IPS-NIHi7 (cell line): ENCODE data around the gene NEK7.
"Not testable (repeated sequence)": the region's sequence is repeated elsewhere in the genome, so short reads cannot be mapped to it uniquely, and the experiment has no call there.

ENCODE experiments used
- DNase-seq: peaks from one replicate; pipeline ENCODE4 v3.0.0; 2012; ENCODE audit warnings: mixed read lengths; ENCODE audit errors: extremely low spot score

Gene NEK7

DNA sequence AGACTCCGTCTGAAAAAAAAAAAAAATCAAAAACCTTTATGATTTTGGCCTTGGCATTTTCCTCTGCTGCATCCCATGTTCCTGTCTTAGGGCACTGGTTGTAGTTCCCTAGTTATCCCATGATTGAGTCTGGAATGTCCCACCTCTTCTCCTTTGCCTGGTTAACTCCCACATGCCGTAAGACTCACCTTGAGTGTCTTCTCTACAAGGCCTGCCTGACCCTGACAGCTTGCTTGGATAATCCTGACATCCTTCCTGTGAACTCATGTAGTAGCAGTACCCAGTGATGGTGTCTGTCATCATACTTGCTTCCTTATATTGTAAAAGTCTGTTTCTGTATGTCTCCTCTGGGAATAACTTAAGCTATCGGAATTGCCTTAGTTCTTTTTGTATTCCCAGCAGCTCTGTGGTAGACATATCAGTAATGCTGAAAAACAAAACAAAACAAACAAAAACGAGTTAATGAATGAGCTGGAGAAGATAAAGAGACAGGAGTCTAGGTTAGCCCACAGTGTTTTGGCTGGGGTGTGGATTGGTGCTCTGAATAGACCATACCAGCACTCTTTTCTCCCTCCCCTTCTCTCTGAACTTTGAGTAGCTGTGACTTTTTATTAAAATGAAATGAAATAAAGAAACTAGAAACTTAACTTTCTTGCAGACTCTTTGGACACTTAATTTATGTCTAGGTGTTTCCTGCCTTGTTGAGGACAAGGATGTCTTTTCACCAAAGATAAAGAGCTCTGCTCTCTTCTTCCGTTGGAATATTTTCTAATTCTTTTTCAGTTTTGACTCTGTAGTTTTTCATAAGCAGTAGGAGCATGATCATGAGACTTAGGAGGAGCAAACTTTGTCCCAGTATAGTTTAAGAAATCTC is 15.1 kb downstream of the NEK7 start:
- DNase-seq, result no peak

DNA sequence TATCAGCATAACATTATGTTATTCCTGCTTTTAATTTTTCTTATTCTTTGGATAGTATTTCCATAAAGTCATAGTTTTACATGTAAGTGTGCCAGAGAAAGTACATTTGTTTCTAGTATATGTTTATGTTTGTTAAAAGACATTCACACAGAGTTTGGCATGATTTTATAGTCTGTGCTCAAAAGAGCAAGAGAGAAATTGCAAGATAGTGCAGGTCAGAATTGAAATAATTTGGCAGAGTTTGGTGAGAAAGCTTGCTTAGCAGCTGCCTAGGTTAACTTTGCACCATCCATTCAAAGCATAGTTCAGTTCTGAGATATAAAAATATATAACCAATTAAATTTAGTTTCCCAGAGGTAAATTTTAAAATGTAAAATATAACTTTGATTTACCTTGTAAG is 17.0 kb downstream of the NEK7 start:
- no peak for DNase-seq

DNA sequence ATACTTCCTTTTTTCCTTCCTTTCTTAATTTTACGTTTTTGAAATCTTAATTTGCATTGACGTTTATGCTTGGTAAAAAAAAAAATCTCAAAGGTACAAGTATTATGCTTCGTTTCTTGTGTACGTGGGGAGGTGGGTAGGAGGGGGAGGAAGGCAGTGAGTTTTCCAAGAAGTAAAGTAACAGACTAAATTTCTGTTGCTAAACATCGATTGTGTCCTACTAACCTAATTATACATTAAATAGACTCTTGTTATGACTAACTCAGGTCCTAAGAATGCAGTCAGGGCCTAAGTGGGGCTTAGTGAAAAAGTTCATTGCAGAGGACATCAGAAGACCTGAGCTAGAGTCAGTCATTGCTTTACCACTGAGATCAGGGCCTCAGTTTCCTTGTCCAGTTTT is 17.5 kb downstream of the NEK7 start:
- no peak for DNase-seq

DNA sequence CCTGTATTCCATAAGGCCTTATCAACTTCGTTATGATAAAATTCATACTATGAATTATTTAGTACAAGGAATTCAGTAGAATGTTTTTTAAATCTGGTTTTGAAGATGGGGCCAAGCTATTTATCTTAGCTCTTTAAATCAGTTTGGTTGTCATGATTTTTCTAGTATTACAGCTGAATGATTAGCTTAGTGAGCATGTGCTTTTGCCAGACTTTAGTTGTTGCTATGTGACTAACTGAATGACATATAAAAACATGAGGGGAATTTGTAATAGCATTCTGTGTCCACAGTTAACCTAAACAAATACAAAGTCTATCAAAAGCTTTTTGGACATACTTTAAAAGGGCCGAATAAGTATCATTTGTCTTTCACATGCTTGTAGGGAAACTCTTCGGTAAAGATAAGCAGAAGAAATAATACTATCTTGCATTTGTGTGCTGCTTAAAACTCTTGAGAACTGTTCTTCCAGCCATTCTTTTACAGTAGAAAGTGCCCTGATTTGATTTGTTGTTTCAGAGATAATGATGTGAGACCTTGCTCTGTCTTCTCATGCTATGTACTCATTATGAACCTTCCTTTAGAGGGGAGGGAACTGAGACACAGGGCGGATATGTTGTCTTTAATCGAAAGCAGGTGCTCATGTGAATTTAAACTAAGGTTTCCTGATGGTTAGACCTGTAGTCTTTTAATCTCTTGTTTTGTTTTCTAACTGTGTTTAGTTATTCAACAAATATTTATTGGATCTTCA is 18.8 kb downstream of the NEK7 start:
- DNase-seq, result no peak

DNA sequence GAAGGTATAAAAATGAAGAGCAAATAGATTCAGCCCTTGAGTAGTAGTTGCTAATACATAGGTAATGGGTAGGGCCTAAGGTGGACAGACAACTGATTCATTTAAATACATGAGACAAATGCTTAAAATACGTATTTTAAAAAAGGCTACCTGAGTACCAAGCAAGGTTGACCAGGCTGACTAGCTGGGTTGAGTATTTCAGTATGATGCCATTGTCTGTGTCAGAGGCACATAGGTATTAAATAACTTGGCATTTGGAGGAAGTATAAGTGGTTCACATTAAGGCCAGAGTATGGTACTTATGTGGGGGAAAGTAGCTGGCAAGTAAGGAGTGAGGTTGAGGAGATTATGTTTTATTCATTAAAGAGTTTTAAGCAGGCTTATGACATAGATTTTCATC is 19.4 kb downstream of the NEK7 start:
- DNase-seq, result no peak

DNA sequence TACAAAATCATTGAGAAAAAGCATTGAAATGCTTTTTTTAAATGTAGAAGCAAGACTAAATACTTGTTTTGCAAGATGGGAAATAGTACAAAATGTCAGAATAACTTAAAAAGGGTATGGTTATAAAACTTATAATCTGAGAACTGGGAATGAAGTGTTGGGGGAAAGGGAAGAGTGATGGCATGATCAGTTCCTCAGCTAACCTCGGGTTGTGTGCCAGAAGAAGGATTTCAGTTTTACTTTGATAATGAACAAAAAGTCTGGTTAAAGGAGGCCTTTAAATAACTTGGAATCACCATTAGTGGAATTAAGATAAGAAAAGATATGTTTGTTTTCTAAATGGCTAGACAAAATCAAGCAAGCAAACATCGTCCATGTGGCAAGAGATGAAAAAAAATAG is 20.7 kb downstream of the NEK7 start:
- DNase-seq, result no peak

DNA sequence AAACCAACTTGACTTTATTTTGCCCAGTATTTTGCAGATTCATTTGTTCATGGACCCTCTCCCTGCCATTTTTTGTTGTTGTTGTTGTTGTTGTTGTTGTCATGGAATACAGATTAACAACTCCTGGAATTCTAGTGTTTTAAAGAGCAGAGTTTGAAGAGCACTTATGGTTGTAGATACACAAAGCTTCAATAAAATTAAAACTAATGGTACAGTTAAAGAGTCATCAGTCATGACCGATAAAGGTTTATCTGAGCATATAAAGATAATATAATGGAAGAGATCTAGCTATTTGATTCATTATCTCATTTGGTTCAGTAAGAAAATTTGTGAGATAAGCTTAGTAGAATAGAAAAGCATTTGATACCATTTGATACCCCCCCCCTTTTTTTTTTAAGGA is 21.8 kb downstream of the NEK7 start:
- DNase-seq, result no peak

DNA sequence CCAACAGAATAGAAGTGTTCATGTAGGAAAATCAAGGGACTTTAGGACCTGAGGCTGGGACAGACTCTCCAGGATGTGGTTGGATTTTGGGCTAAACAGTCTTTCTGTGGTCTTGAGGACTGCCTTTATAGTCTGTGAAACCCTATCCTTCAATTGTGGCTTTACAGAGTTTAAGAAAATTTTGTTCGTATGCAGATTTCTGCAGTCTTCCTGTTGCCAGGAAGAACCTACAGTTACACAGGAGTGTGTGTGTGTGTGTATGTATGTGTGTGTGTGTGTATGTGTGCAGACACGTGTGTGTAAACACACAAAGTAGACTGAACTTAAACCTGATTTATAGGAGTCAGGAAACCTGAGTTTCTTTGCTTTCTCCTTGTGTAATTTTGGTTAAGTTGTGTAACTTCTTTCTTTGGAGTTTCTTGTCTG is 22.8 kb downstream of the NEK7 start:
- DNase-seq, result no peak

DNA sequence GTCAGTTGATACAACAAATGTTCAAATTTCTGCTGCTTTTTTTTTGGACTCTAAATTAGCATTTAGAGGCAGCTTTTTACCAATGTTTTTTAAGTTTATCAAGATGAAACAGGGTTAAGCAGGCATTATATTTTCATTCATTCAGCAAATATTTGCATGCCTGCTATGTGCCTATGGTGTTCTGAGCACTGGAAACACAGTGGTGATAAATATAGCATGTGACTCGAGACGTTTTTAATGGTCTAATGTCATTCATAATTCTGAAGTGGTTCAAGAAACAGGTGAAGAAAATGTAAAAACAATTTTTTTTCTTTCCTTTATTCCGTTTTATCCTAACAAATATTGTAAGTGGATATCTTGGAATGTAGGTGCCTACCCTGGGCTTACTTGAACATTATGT is 26.8 kb downstream of the NEK7 start:
- no peak for DNase-seq

DNA sequence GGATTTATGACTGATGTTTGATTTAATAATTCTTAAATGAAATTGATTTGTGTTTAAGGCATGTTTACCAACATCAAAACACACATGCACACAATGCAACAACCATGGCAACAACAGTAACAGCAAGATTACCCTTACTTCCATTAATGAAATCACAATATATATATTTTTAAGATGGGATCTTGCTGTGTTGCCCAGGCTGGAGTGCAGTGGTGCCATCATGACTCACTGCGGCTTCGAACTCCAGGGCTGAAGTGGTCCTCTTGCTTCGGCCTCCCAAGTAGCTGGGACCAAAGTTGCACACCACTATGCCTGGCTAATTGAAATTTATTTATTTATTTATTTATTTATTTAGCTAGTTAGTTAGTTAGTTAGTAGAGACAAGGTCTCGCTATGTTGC is 27.7 kb downstream of the NEK7 start:
- no peak for DNase-seq

DNA sequence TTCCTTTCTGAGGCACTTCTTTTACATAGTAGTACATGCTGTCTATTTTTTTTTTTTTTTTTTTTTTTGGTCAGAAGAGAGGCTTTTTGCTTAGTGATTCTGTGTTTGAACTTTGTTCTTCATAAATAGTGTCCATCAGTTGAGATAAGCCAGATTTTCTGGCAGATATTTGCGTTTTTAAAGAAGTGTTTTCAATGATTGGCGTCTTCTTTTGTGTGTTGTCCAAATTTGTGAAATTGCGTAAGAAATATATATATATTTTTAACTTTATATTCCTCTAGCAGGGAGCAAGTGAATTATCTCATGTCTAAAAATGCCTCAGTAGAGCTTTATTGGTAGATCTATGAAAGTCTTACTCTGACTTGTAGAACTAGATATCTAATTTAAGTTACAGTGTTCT is 28.3 kb downstream of the NEK7 start:
- DNase-seq, result no peak

DNA sequence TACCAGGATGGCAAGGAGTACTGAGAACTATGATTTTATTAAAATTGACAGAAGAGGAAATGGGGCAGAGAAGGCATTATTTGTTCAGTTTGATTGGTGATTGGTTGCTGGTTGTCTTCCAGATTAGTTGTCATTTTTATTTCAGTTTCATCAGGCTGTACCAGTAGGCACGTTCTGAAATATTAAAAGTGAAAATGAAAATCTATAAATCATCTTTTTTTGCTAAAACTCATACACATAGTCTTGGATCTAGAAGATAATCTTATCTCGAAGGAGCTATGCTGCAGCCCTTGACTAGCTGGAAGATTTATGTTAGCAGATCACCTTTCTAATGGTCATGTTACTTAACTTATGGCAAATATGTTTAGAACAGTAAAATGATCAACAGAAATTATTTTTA is 29.0 kb downstream of the NEK7 start:
- DNase-seq, result no peak

DNA sequence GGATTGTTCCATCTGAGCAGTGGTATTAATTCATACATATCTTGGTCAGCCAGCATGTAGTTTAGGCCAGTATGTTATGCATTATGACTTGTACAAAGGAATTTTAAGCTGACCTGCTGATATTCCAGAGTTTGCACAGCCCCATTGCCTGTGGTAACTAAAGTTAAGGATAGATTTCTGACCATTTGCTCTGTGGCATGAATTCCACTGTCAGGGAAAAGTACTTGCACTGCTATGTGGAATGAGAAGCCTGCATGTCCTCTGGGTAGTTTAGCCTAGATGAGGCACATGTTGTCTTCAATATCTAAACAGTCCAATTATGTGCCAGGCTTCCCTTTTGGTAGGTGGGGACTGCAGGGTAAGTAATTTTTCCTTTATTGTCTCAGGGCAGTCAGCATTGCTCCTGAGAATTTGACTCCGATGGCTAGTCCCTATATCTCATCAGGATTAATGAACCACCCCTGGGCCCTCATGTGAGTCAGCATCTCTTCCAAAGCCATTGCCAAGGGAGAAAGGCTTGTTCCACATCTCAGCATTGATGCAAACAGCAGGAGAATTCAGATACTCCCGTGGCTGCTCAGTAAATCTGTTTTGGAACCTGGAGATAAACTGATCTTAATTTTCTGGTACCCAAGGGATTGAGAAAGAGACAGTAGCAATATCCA is 30.2 kb downstream of the NEK7 start:
- no peak for DNase-seq

DNA sequence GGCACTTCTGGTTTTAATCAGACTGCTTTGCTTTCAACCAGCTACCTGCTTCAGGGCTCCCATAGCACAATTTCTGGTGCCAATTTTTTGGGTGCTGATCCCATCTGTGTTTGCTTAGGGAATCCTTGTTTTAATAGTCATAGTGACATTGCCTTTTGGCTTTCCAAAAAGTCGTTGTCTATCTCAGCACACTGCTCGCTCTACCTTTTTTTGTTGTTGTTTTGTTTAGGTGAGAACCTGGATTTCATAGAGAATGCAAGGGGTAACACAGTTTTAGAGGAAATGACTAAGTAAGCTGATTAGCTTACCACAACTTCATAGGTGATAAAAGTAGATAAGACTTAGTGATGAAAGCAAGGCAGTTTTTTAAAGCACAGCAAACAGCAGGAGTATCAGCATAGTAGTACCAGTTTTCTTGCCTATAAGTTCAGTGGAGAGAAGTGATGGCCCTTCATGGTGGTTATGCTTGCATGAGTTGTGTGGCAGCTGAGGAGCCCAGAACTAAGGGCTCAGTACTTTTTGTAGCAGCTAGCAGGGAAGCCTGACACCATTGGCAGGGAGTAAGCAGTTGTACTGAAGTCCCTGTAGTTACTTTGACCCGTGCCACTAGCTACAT is 31.3 kb downstream of the NEK7 start:
- DNase-seq, result no peak

DNA sequence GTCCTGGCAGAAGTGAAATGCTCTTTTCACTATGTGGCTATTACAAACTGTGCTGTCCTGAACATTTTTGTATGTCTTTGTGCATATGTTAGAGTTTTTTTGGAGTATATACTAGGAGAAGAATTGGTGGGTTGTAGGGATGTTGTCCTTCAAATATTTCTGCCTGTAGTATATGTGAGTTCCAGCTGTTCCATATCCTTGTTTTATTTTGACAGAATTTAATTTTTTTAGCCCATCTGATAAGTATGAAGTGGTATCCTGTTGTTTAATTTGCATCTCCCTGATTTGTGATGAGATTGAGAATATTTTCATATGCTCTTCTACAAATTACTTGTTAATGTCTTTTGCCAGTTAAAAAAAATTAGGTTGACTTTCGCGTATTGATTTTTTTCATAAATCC is 34.3 kb downstream of the NEK7 start:
- DNase-seq, result no peak

DNA sequence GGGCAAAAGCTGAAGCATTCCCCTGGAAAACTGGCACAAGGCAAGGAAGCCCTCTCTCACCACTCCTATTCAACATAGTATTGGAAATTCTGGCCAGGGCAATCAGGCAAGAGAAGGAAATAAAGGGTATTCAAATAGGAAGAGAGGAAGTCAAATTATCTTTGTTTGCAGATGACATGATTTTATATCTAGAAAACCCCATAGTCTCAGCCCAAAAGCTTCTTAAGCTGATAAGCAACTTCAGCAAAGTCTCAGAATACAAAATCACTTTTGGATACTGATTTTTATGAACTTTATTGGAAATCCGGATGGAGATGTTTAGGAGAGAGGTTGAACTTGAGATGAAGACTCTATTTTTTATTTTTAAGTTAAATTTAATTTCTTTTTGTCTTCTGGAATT is 37.1 kb downstream of the NEK7 start:
- DNase-seq, result not testable (repeated sequence)

DNA sequence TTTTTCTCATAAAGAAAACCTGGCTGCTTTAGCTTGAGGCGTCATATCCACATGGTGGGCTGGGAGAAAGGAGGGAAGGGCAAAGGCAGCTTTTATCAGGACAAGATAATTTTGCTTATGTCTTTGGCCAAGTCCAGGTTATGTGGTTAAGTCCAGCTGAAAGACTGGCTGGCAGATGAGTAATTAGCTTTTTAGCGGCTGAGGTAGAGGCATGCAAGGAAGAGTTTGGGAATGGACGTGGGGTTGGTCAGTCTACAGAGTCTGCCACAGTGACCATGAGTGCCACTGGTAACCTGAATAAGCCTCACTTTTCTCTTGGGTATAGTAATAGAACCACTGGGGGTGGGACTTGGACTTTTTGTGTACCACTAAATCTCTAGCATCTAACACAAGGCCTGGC is 39.8 kb downstream of the NEK7 start:
- DNase-seq, result no peak

DNA sequence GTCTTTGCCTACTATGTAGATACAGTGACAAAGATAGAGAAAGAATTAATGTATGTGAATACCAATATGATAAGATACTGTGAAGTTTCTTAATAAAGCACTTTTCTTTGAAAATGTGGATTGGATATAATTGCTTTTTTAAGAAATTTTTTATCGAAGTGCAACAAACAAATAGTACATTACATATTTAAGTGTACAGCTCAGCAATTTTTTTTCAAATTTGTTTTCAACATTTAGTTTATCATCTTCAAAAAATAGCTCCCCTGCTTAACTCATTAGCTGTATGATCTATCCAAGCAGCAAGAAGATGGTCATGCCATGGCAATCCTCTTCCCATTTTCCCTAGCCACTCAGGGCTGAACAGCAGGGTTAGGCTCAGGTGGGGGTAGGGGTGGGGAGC is 40.5 kb downstream of the NEK7 start:
- no peak for DNase-seq

DNA sequence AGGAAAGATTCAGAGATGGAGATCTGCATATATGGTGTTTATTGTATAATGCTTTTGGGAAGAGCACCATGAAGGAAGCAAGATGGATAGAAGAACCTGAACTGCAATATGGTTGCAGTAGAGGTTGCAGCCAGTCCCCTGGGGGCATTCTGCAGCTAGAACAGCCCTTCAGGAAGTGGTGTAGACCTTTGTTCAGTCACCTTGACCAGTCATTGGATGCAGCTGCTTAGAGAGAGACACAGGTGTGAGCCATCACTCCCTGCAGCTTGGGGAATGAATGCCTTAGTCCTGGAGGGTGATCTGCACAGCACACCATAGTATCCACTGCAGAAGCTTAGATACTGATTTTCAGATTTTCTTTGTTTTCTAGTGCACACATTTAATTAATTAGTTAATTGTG is 42.3 kb downstream of the NEK7 start:
- DNase-seq, result no peak

DNA sequence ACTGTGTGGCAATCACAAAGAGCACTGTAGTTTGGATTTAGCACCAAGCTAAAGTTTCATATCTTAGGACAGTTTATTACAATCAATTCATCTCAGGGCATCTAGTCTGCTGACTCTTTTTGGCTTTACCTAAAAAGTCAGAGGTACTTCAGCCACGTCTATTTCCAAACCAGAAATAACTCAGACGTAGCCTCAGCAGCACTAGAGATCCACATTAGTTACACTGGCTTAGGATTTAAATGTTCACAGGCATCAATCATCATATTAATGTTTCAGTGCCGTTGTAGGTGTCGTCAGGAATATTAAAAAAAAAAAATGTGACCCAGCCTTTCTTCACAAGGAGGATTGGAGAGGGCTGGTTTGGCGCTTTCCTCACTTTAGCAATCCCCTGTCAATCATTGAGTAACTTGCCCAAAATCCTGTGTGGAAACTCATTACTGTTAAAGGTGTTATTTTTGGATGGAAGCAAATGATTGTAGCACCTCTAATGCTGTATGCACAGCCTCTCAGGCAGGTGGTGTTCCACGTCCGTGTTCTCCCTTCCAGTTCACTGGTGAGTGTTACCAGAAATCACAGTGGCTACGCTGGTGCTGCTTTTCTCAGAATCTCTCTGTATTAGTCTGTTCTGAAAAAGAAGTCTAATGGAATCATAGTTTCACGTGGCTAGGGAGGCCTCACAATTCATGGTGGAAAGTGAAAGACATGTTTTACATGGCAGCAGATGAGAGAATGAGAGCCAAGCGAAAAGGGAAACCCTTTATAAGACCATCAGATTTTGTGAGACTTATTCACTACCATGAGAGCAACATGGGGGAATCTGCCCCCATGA is 45.4 kb downstream of the NEK7 start:
- DNase-seq, result no peak

DNA sequence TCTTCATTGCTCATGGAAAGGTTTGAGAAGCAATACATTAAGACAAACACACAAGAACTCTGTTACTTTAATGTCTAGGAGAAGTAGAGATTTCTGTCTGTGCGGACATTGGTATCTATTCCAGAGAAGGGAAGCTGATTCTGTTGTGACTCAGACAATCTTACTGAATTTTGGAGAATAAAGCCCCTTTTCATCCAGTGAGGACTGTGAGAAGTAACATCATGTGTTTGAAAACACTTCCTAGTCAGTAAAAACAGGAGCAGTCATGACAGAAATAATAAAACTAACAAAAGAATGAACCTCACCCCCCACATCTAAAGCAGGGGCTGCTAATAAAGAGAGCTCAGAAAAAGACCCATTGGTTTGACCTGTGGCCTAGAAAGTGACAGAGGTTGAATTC is 46.6 kb downstream of the NEK7 start:
- DNase-seq, result no peak
